A549 treated with DMSO at 1 μM for 4 hours (cell line): Measurements from ENCODE around the gene TMTC3. TPM values are rescaled to one million over a fixed set of nuclear protein-coding genes. Genes with fewer than 3 reads are reported as not detected.

ENCODE experiments used
- total RNA-seq: library from RNA; stranded (reverse); fragments of 200-300 nt; extraction: Qiagen RNA extraction; gene quantifications from 5 replicates; pipeline ENCODE4 v1.2.3, GENCODE V29; 2022; ENCODE audit warnings: low read depth

Gene TMTC3
- total RNA-seq: 9.9 to 18.6 TPM (median 15.0 TPM) in 5 replicates

DNA sequence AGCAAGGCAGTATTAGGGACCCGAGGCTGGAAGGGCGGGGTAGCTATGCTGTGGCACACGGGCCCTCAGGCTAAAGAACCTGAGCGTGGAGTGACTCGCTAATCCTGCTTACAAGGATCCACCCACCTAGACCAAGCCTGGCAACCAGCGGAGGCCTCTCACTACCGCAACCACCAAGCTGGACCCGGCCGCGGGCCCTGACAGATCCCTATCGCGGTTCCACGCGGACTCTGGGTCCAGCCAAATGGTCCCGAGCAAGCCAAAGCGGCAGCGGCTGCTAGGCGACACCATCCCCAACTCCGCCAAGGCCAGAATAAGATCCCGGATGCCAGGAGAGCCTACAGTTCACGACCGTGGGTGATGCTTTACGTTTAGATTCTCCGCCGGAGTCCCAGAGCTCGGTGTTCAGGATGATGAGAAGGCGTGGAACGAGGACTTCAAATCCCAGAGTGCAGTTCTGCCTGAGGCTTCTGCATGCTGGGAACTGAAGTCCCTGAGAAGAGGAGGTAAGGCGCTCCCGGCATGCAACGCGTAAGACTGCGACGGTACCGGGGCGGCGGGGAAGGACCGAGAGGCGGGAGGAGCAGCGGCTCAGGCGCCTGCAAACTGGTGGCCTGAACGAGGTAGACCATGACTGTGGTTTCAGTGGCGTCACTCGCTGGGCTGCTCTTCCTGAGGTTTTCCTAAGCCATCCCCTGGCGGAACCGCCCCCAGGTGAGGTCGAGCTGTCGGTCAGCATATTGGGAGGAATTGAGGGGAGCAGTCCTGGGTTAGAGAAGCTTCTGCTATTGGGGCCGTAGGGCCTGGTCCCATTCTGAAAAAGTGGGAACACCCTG is at the start of gene TMTC3, which contains the start of gene CEP290:
Gene TMTC3 (plus strand): TSS at position 534 of the 836 bp plus-strand sequence. CDS start 6,009 bp downstream, outside the sequence.
Gene CEP290 (minus strand): TSS at position 315 of the 836 bp plus-strand sequence. CDS start 781 bp downstream, outside the sequence.

Other genes with a start within 250 kb of the TMTC3 start
- gene C12orf50, start 112.9 kb upstream of the TMTC3 start, total RNA-seq: 0.07 to 0.10 TPM (median 0.08 TPM) in 4 of 5 replicates, not detected in the other
- 5.9 to 9.2 TPM (median 8.1 TPM) in 5 replicates for gene CEP290, start 219 bp upstream of the TMTC3 start, total RNA-seq